Esophagus muscularis mucosa (tissue), 4 donors: Measurements from ENCODE around the gene AFF2. TPM values are rescaled to one million over a fixed set of nuclear protein-coding genes. Genes with fewer than 3 reads are reported as not detected.

Experiments
- DNase-seq: peaks from one replicate; pipeline ENCODE4 v3.0.0-alpha.2; 2017; ENCODE audit errors: extremely low spot score
- H3K27ac ChIP-seq, 4 donors: fragments of 200-600 bp; sonication (generic); replicated peaks in 1 of 4; 1 replicate in 3 of 4; 2 replicates in 1 of 4; pipeline ENCODE4 v1.5.1; 2016 to 2019; ENCODE audit warnings: mild to moderate bottlenecking in 1 of 4
- H3K27me3 ChIP-seq, 4 donors: fragments of 200-600 bp; sonication (generic); one replicate each; pipeline versions ENCODE4 v1.5.1 to v1.6.0; 2016 to 2019
- H3K36me3 ChIP-seq, 4 donors: fragments of 200-600 bp; sonication (generic); one replicate each; pipeline ENCODE4 v1.5.1; 2016 to 2019
- H3K4me1 ChIP-seq, 4 donors: fragments of 200-600 bp; sonication (generic); one replicate each; pipeline ENCODE4 v1.5.1; 2016 to 2019
- H3K4me3 ChIP-seq, 4 donors: fragments of 200-600 bp; sonication (generic); 1 replicate in 2 of 4; 2 replicates in 2 of 4; pipeline ENCODE4 v1.5.1; 2016 to 2019; ENCODE audit warnings: mild to moderate bottlenecking in 4 of 4, moderate library complexity in 1 of 4
- H3K9me3 ChIP-seq, 4 donors: fragments of 200-600 bp; sonication (generic); 1 replicate in 3 of 4; 2 replicates in 1 of 4; pipeline ENCODE4 v1.5.1; 2016 to 2019
- CTCF ChIP-seq, 3 experiments: fragments of 200-600 bp in 2 of 3; fragments of 450-650 bp in 1 of 3; sonication (generic) in 2 of 3; IDR thresholded peaks; one replicate each; pipeline ENCODE4 v1.5.1; 2017 to 2019; ENCODE audit warnings: antibody characterized with exemption in 3 of 3, mild to moderate bottlenecking in 2 of 3, moderate library complexity in 1 of 3
- EP300 ChIP-seq: sonication (generic); formaldehyde crosslinking; IDR thresholded peaks from one replicate; pipeline ENCODE4 v1.6.1; 2017; ENCODE audit warnings: antibody characterized with exemption
- POLR2A ChIP-seq: fragments of 450-650 bp; IDR thresholded peaks from one replicate; pipeline ENCODE4 v1.6.1; 2017; ENCODE audit warnings: antibody characterized with exemption, moderate library complexity, mild to moderate bottlenecking, low read depth
- POLR2AphosphoS5 ChIP-seq, 2 donors: sonication (generic); formaldehyde crosslinking; IDR thresholded peaks; one replicate each; pipeline ENCODE4 v1.6.1; 2017; ENCODE audit warnings: antibody characterized with exemption in 2 of 2
- WGBS: methylation state at CpG from one replicate; pipeline ENCODE4 v1.1.5; 2018; 5-methylcytosine and 5-hydroxymethylcytosine counted together
- intact Hi-C: fragments of 100-400 bp; cut with DNase I; formaldehyde crosslinking; loops from one replicate; pipeline ENCODE4 v1.15.1; 2023
- total RNA-seq, 4 donors: library from RNA; depleted of rRNA; stranded (reverse); fragments of >200 nt; gene quantifications; one replicate each; pipeline versions ENCODE4 v1.1.0 to v1.2.1, GENCODE V29; 2016

Gene AFF2
- total RNA-seq, 4 donors from 2014 or later = 3.8 to 10.8 (median 6.8) TPM

GRCh38 chrX:148555571-148556243 lies 55.3 kb downstream of the AFF2 start:
- Histone ChIP-seq H3K27ac (no peak overlapping the region), H3K27me3 (no peaks in the 10 kb centered on the region), H3K36me3 (no peaks in the 10 kb centered on the region), H3K4me3 (no peak overlapping the region), H3K9me3 (no peaks in the 10 kb centered on the region), H3K4me1 (no peaks in the 10 kb centered on the region)
- WGBS = 73% methylated on average over 6 of the region's 6 CpGs
- intact Hi-C loops = no loop called here
- TF ChIP-seq POLR2A = no peak
- no peak for TF ChIP-seq EP300
- no peak for TF ChIP-seq POLR2AphosphoS5 (IDR thresholded peaks at IDR 0.05)
- no peak for TF ChIP-seq CTCF (IDR thresholded peaks at IDR 0.05)
- no peak for DNase-seq

GRCh38 chrX:148556498-148556897 lies 56.1 kb downstream of the AFF2 start:
- no peaks in the 10 kb centered on the region for H3K9me3 ChIP-seq
- no peak for TF ChIP-seq CTCF (IDR thresholded peaks at IDR 0.05)
- TF ChIP-seq EP300 = no peak
- no peak for TF ChIP-seq POLR2AphosphoS5 (IDR thresholded peaks at IDR 0.05)
- TF ChIP-seq POLR2A = no peak
- DNase-seq = no peak
- no peak overlapping the region for H3K4me3 ChIP-seq
- H3K36me3 ChIP-seq = no peaks in the 10 kb centered on the region
- no peaks in the 10 kb centered on the region for H3K27me3 ChIP-seq
- no peak overlapping the region for H3K27ac ChIP-seq
- intact Hi-C loops = no loop called here
- WGBS = 95% methylated on average over 1 of the region's 1 CpG
- no peaks in the 10 kb centered on the region for H3K4me1 ChIP-seq

GRCh38 chrX:148562846-148563245 lies 62.4 kb downstream of the AFF2 start:
- no peaks in the 10 kb centered on the region for H3K9me3 ChIP-seq
- intact Hi-C loops = no loop called here
- WGBS = 49% methylated on average over 3 of the region's 3 CpGs

GRCh38 chrX:148567229-148567628 lies 66.8 kb downstream of the AFF2 start:
- H3K4me1 ChIP-seq = no peaks in the 10 kb centered on the region
- no peak overlapping the region for H3K27ac ChIP-seq
- intact Hi-C loops = no loop called here
- no peak for DNase-seq
- no peak for TF ChIP-seq EP300
- no peak for TF ChIP-seq CTCF (IDR thresholded peaks at IDR 0.05)
- TF ChIP-seq POLR2A = no peak
- no peak for TF ChIP-seq POLR2AphosphoS5 (IDR thresholded peaks at IDR 0.05)
- no peaks in the 10 kb centered on the region for H3K9me3 ChIP-seq
- no peaks in the 10 kb centered on the region for H3K27me3 ChIP-seq
- no peak overlapping the region for H3K4me3 ChIP-seq
- 62% methylated on average over 3 of the region's 3 CpGs for WGBS
- no peaks in the 10 kb centered on the region for H3K36me3 ChIP-seq

More at GRCh38 chrX:148562846-148563245, 62.4 kb downstream of the AFF2 start:
- no peak for DNase-seq
- H3K27ac ChIP-seq = no peak overlapping the region
- no peaks in the 10 kb centered on the region for H3K4me1 ChIP-seq
- TF ChIP-seq CTCF (IDR thresholded peaks at IDR 0.05) (no peak), POLR2AphosphoS5 (IDR thresholded peaks at IDR 0.05) (no peak), POLR2A (no peak), EP300 (no peak)
- H3K27me3 ChIP-seq = no peaks in the 10 kb centered on the region
- no peak overlapping the region for H3K4me3 ChIP-seq
- no peaks in the 10 kb centered on the region for H3K36me3 ChIP-seq

- no peak for DNase-seq
- Histone ChIP-seq H3K27ac (no peak overlapping the region), H3K4me3 (no peak overlapping the region), H3K36me3 (no peaks in the 10 kb centered on the region), H3K27me3 (no peaks in the 10 kb centered on the region), H3K9me3 (no peaks in the 10 kb centered on the region), H3K4me1 (no peaks in the 10 kb centered on the region)
- 58% methylated on average over 1 of the region's 1 CpG for WGBS
- TF ChIP-seq CTCF (IDR thresholded peaks at IDR 0.05) (no peak), POLR2AphosphoS5 (IDR thresholded peaks at IDR 0.05) (no peak), EP300 (no peak), POLR2A (no peak)
- intact Hi-C loops = no loop called here
These were observed 67.4 kb downstream of the AFF2 start for GRCh38 chrX:148567779-148568178.
